Measurements from ENCODE around the gene MSX1.

MSX1 gene

DNA sequence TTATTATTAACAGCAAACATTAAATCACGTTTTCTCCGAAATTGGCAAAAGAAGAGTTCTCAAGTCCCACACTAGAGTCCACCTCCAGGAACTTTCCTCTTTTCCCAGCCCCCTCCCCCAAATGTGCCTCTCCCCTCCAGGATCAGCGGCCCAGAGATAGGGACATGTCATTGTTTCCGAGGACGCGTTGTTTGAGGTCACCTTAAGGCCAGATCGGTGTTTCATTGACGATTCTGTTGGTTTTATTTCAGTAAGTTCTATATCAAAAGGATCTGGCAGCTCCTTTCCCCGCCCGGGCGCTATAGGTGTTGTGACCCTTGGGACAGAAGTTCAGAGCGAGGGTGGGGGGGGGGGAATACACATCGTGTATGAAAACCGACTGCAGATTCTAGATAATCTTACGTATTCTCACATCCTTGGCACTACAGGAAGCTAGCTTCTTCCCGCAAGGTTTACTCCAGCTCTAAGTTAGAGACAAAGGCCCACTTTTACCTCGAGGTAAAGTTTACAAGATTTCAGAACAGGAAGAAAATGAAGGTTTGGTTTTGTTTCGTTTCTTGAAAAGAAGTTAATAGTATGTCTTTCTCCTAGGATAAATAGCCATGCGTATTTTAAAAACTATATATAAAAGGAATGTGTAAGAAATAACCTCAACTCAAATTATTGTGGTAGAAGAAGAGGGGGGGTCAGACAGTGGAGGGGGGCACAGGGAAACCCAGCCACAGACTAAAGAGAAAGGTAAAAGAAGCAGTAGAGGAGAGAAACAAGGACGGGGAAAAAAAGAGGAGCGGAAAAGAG, 739 bp upstream of the MSX1 start:
- no peak for DNase-seq

- no peak for DNase-seq
Measured at GRCh38 chr4:4859799-4860599, 534 bp downstream of the MSX1 start.

DNA sequence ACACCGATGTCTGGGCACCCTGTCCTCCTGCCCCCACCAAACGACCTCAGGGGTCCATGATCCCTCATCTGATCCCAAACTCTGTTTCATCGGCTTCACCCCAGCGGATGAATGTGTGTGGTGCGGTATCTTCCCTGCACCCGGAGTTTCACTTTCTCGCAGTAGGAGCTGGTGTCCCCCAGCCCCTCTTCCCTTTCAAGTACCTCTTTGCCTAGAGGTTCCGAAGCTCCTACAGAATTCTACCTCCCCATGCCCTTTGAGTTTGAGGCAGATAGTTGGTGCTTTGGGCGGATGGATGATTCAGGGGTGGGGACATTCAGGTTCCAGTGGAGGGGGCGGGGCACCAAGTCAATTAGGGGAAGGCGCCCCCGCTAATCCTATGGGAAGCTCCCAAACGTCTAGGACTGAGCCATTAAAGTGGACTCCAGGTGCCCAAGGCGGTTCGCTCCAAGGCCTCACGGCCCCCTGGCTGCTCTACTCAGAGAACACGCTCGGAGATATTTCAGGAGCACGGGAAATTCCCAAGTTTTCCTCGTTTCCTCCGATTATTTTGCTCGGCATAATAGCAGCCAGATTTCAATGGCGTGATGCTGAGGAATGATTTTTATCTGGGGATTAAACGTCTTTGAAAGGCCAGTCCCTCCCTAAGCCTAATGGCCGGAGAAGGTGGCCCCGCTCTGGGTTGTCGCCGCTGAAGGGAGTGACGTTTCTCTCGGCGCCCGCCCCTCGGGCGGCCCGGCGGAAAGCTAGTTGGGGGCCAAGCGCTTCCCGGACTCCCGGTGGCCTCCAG, 1.3 kb downstream of the MSX1 start:
- no peak for DNase-seq

DNA sequence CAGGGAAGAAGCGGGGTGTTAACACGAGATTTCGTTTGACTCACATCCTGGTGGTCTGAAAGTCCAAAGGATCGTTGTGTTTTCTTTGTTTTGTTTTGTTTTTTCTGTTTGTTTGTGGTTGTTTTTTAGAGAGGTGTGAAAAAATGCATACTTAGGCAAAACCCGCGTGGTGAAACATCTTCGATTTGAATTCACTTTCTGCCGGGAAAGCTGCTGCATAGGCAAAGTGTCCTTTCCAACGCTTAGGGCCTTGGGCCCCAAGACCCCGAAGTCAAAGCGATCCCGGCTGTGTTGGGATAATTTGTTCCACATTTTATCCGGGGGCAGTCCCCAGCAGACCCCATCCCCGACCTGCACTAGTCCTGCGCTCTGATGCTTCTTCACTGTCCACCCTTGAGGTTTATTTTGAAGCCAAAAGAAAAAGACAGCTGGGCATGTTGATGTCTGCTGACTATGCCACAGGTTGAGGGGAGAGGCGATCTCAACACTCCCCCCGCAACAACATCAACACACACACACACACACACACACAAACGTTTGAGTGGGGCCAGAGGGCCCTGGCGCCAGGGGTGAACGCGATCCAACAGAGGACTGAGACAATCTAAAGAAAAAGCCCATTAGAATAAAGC, 2.0 kb downstream of the MSX1 start:
- no peak for DNase-seq

GRCh38 chr4:4862071-4862551, 2.6 kb downstream of the MSX1 start:
- DNase-seq: no peak

GRCh38 chr4:4862665-4863482, 3.4 kb downstream of the MSX1 start:
- no peak for DNase-seq

- DNase-seq: no peak
Measured at GRCh38 chr4:4864443-4864939, 5.0 kb downstream of the MSX1 start.

DNA sequence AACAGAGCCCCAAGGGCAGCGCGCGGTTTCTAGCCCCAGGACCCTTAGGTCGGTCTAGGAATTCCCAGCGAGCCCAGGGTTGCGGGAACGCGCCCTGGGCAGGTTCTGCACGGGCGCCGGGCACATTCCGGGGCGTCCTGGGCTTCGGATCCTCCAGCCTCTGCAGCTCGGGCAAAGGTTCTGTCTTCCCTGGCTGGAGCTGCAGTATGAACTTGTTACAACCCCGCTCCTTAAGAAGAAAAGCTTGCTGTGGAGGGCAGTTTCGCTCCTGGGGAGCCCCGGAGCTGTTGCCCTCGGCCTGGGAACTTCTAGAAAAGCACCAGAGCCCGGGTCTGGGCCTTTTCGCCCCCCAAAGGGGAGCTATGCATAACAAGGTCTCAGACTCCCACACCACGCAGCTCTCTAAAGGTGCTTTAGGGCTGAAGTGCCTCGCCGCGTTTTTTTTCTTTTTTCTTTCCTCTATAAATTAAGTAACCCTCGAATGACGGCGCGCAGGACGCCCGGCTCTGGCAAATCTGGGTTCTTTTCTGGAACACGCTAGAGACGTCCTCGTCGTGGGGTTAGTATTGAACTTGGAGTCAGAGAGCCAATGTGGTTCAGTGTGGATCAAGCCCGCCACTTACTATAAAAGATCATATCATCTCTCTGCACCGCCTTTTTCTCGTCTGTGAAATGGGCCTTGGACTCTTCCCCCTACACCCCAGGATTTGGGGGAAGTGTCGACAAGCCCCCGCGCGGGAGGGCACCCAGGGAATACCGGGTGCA, 5.7 kb downstream of the MSX1 start:
- DNase-seq: no peak

GRCh38 chr4:4865705-4866123, 6.2 kb downstream of the MSX1 start:
- DNase-seq: no peak

- no peak for DNase-seq
Measured at GRCh38 chr4:4866124-4866865, 6.8 kb downstream of the MSX1 start.

GRCh38 chr4:4866866-4867374, 7.5 kb downstream of the MSX1 start:
- DNase-seq: no peak

- DNase-seq: no peak
Measured at GRCh38 chr4:4867375-4868039, 8.0 kb downstream of the MSX1 start.

GRCh38 chr4:4868040-4868757, 8.7 kb downstream of the MSX1 start:
- DNase-seq: no peak

- DNase-seq: no peak
Measured at GRCh38 chr4:4868758-4869723, 9.6 kb downstream of the MSX1 start.

GRCh38 chr4:4869731-4870571, 10.5 kb downstream of the MSX1 start:
- no peak for DNase-seq

- no peak for DNase-seq
Measured at GRCh38 chr4:4870576-4871241, 11.2 kb downstream of the MSX1 start.

Measured in MV-4-11 (cell line).